CD14-positive monocyte (primary cell): Measurements from ENCODE around the gene DHRS12. TPM values are rescaled to one million over a fixed set of nuclear protein-coding genes. Genes with fewer than 3 reads are reported as not detected.
A peak's percentile ranks its signal among the peaks of the same experiment; 100 is the strongest.

ENCODE experiments used
- DNase-seq, 3 donors: peaks; one replicate each; pipeline ENCODE4 v3.0.0-alpha.2; 2011 to 2022
- H2AFZ ChIP-seq: 2 replicates; pipeline ENCODE4 v1.6.0; 2012; ENCODE audit warnings: mild to moderate bottlenecking, low read depth, low read length, inconsistent platforms; ENCODE audit not compliant: insufficient read depth, poor library complexity, severe bottlenecking
- H3K27ac ChIP-seq, 2 donors: 1 replicate in 1 of 2; 2 replicates in 1 of 2; pipeline ENCODE4 v1.5.1; 2012 to 2013; ENCODE audit warnings: low read length in 2 of 2, control low read depth in 1 of 2, inconsistent platforms in 1 of 2, low read depth in 1 of 2, mild to moderate bottlenecking in 1 of 2
- H3K27me3 ChIP-seq, 2 donors: one replicate each; pipeline versions ENCODE4 v1.6.0 to v1.6.1; 2011 to 2013; ENCODE audit warnings: low read length in 2 of 2; ENCODE audit not compliant: control insufficient read depth in 2 of 2, insufficient read depth in 2 of 2
- H3K36me3 ChIP-seq, 2 donors: replicated peaks in 1 of 2; 1 replicate in 1 of 2; 2 replicates in 1 of 2; pipeline versions ENCODE4 v1.5.1 to v1.6.1; 2012 to 2013; ENCODE audit warnings: low read length in 2 of 2, control low read depth in 1 of 2, inconsistent platforms in 1 of 2, mild to moderate bottlenecking in 1 of 2; ENCODE audit not compliant: insufficient read depth in 2 of 2, control insufficient read depth in 1 of 2
- H3K4me1 ChIP-seq, 2 donors: 1 replicate in 1 of 2; 2 replicates in 1 of 2; pipeline versions ENCODE4 v1.5.1 to v1.6.1; 2012 to 2013; ENCODE audit warnings: low read length in 2 of 2, control low read depth in 1 of 2, inconsistent platforms in 1 of 2, mild to moderate bottlenecking in 1 of 2, moderate library complexity in 1 of 2; ENCODE audit not compliant: insufficient read depth in 2 of 2, control insufficient read depth in 1 of 2
- H3K4me2 ChIP-seq: replicated peaks from 2 replicates; pipeline ENCODE3; 2012; ENCODE audit warnings: low read length, moderate library complexity, mild to moderate bottlenecking; ENCODE audit not compliant: poor library complexity, severe bottlenecking; ENCODE audit errors: extremely low read depth
- H3K4me3 ChIP-seq, 3 experiments: fragments of 200-600 bp in 1 of 3; sonication (generic) in 1 of 3; replicated peaks in 1 of 3; 1 replicate in 2 of 3; 2 replicates in 1 of 3; pipeline ENCODE4 v1.5.1; 2011 to 2013; ENCODE audit warnings: low read length in 3 of 3, mild to moderate bottlenecking in 3 of 3, control low read depth in 2 of 3, low read depth in 2 of 3, inconsistent platforms in 1 of 3, moderate library complexity in 1 of 3
- H3K79me2 ChIP-seq: 2 replicates; pipeline ENCODE4 v1.6.0; 2012; ENCODE audit warnings: mild to moderate bottlenecking, control low read depth, inconsistent platforms, low read length, moderate library complexity; ENCODE audit not compliant: insufficient read depth
- H3K9ac ChIP-seq: 2 replicates; pipeline ENCODE4 v1.6.0; 2017; ENCODE audit warnings: low read length, mild to moderate bottlenecking; ENCODE audit not compliant: insufficient read depth, poor library complexity, severe bottlenecking
- H3K9me3 ChIP-seq, 2 donors: replicated peaks in 1 of 2; 1 replicate in 1 of 2; 2 replicates in 1 of 2; pipeline versions ENCODE4 v1.5.1 to v1.6.1; 2012 to 2013; ENCODE audit warnings: low read length in 2 of 2, control low read depth in 1 of 2; ENCODE audit not compliant: control insufficient read depth in 1 of 2, insufficient read depth in 1 of 2
- H4K20me1 ChIP-seq: 2 replicates; pipeline ENCODE4 v1.6.0; 2012; ENCODE audit warnings: mild to moderate bottlenecking, low read length, control low read depth, moderate library complexity; ENCODE audit not compliant: insufficient read depth
- H3K27ac Mint-ChIP-seq, 7 donors: one replicate each; pipeline ENCODE4 v1.8.0; 2020; ENCODE audit warnings: mild to moderate bottlenecking in 7 of 7, mixed read lengths in 7 of 7, moderate library complexity in 6 of 7, inconsistent platforms in 2 of 7
- H3K27me3 Mint-ChIP-seq, 3 donors: one replicate each; pipeline ENCODE4 v1.8.0; 2021 to 2022; ENCODE audit warnings: low read depth in 3 of 3, mild to moderate bottlenecking in 3 of 3, mixed read lengths in 3 of 3, moderate library complexity in 3 of 3, inconsistent platforms in 1 of 3
- H3K36me3 Mint-ChIP-seq, 2 donors: one replicate each; pipeline ENCODE4 v1.8.0; 2020; ENCODE audit warnings: mixed read lengths in 2 of 2, inconsistent platforms in 1 of 2, mild to moderate bottlenecking in 1 of 2
- H3K4me1 Mint-ChIP-seq: one replicate; pipeline ENCODE4 v1.8.0; 2020; ENCODE audit warnings: mild to moderate bottlenecking, mixed read lengths
- H3K4me3 Mint-ChIP-seq, 2 donors: one replicate each; pipeline ENCODE4 v1.8.0; 2020; ENCODE audit warnings: mild to moderate bottlenecking in 2 of 2, mixed read lengths in 2 of 2, moderate library complexity in 1 of 2
- H3K9me3 Mint-ChIP-seq, 7 donors: one replicate each; pipeline ENCODE4 v1.8.0; 2020 to 2022; ENCODE audit warnings: mixed read lengths in 7 of 7, mild to moderate bottlenecking in 6 of 7, moderate library complexity in 6 of 7, inconsistent platforms in 2 of 7
- CTCF ChIP-seq: fragments of 200-600 bp; IDR thresholded peaks from one replicate; pipeline ENCODE4 v1.8.0; 2022; ENCODE audit warnings: antibody characterized with exemption, mild to moderate bottlenecking
- WGBS: methylation state at CpG from one replicate; pipeline ENCODE4 v1.1.5; 2013; ENCODE audit warnings: missing lambda C conversion rate; ENCODE audit not compliant: insufficient coverage; 5-methylcytosine and 5-hydroxymethylcytosine counted together
- intact Hi-C, 2 donors: fragments of 100-400 bp; cut with micrococcal nuclease; formaldehyde crosslinking; loops; one replicate each; pipeline versions ENCODE4 v1.15.0 to v1.15.1; 2023
- polyA plus RNA-seq, 3 donors: library from polyadenylated mRNA; depleted of rRNA in 1 of 3; unstranded in 2 of 3; stranded (reverse) in 1 of 3; fragments of 300-500 nt in 2 of 3; fragments of >200 nt in 1 of 3; fragmentation: Illumina TruSeq in 2 of 3; gene quantifications; 1 replicate in 2 of 3; 2 replicates in 1 of 3; pipeline ENCODE4 v1.2.3, GENCODE V29; 2012 to 2021

Gene DHRS12
- polyA plus RNA-seq, 3 donors: 7.6 to 20.2 (median 20.0) TPM

DNA sequence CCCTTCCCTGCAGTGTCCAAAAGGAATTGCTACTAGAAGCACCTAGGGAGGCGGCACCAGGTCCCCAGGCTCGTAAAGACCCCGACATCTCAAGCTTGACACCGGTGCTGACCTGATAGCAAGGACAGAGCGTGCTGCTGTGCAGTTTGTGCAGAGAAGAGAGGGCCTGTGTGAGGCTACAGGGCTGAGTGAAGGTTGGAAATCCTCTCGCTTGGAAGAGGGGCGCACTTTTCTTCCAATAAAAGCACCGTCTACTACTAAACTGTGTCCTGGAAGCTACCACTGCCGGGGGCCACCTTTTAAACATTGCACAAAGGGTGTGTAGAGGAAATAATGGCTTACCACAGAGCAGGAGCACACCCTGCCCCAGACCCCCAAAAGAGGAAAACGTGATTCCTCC is 30.0 kb upstream of the DHRS12 start:
- Histone ChIP-seq H4K20me1 (no peaks in the 10 kb centered on the region), H3K9ac (no peak overlapping the region), H3K9me3 (no peaks in the 10 kb centered on the region), H3K27me3 (no peaks in the 10 kb centered on the region), H3K27ac (no peak overlapping the region), H3K4me1 (peaks cover 28 to 34% of the 10 kb centered on the region in 2 donors), H3K36me3 (no peaks in the 10 kb centered on the region), H3K4me3 (no peak overlapping the region), H2AFZ (peak overlapping the region; percentile 44), H3K4me2 (no peak overlapping the region), H3K79me2 (no peaks in the 10 kb centered on the region)
- Mint-ChIP-seq H3K4me3 (no peak overlapping the region), H3K27me3 (peaks cover 0 to 3% (median 1%) of the 10 kb centered on the region in 3 donors), H3K27ac (no peak overlapping the region), H3K4me1 (peaks cover 50% of the 10 kb centered on the region), H3K9me3 (no peaks in the 10 kb centered on the region), H3K36me3 (no peaks in the 10 kb centered on the region)
- 79% methylated on average over 5 of the region's 10 CpGs for WGBS
- no peak for TF ChIP-seq CTCF
- intact Hi-C loops: loop anchor here in 1 of 2 donors (2.0 to 5.0 kb wide), 2 partner anchors 19 to 402 kb away; no protein-coding TSS in a partner anchor
- DNase-seq: no peak

GRCh38 chr13:51832471-51833152 is 28.6 kb upstream of the DHRS12 start:
- Histone ChIP-seq H3K36me3 (no peaks in the 10 kb centered on the region), H3K27me3 (no peaks in the 10 kb centered on the region), H2AFZ (peak overlapping the region; percentile 47), H4K20me1 (no peaks in the 10 kb centered on the region), H3K79me2 (no peaks in the 10 kb centered on the region), H3K4me2 (peak overlapping the region; percentile 6), H3K4me3 (no peak overlapping the region), H3K4me1 (peaks cover 42 to 48% of the 10 kb centered on the region in 2 donors), H3K9ac (no peak overlapping the region), H3K9me3 (no peaks in the 10 kb centered on the region), H3K27ac (peak overlapping the region in 1 of 2 donors; percentile 3)
- peaks cover 0 to 3% (median 0%) of the 10 kb centered on the region in 3 donors for H3K27me3 Mint-ChIP-seq
- H3K4me3 Mint-ChIP-seq: peak overlapping the region in 1 of 2 donors; percentile 39
- peak; percentile 52 to 68 (median 65) for DNase-seq
- H3K9me3 Mint-ChIP-seq: no peaks in the 10 kb centered on the region
- WGBS: 85% methylated on average over 4 of the region's 6 CpGs
- TF ChIP-seq CTCF: peak; percentile 72
- H3K4me1 Mint-ChIP-seq: peaks cover 64% of the 10 kb centered on the region
- no peaks in the 10 kb centered on the region for H3K36me3 Mint-ChIP-seq
- intact Hi-C loops: loop anchor here in 1 of 2 donors (2.0 to 5.0 kb wide), 2 partner anchors 18 to 400 kb away; no protein-coding TSS in a partner anchor
- H3K27ac Mint-ChIP-seq: peak overlapping the region in 5 of 7 donors; percentile 41 to 69 (median 61)
